GM19099 (cell line): ENCODE data around the gene MTM1.

Experiments
- POLR2A ChIP-seq: IDR thresholded peaks from 3 replicates; pipeline ENCODE4 v1.6.1; 2011; ENCODE audit warnings: low read depth; ENCODE audit not compliant: insufficient read length; ENCODE audit errors: extremely low read depth

Gene MTM1

DNA sequence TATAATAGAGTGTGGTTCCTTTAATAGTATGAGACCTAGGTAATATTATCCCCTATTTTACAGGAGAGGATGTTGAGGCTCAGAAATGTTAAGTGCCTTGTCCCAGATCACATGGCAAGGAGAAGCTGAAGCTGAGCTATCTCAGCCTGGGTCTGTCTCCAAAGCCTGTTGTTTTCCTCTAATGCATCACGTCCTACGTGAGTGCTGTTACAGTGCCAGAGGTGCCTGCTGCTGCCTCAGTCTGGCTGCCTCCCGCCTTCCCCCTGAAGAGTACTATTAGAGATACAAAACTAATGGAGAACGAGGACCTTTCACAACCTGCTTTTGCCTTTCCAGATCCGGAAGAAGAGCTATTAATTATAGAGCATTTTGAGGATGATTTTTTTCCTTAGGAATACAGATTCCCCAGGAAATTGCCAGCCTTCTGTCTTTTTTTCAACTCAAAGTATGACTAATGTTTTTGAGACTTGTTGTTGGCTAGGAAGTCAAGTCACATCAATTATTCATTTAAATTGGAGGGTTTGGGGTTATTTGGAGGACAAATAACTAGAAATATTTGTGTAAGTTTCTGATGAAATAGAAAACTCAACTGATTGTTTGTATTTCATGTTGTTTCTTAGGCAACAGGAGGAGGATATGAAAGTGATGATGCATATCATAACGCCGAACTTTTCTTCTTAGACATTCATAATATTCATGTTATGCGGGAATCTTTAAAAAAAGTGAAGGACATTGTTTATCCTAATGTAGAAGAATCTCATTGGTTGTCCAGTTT, 80.9 kb downstream of the MTM1 start:
- TF ChIP-seq POLR2A: no peak

- TF ChIP-seq POLR2A: no peak
These were observed 83.5 kb downstream of the MTM1 start for GRCh38 chrX:150651906-150652305.

DNA sequence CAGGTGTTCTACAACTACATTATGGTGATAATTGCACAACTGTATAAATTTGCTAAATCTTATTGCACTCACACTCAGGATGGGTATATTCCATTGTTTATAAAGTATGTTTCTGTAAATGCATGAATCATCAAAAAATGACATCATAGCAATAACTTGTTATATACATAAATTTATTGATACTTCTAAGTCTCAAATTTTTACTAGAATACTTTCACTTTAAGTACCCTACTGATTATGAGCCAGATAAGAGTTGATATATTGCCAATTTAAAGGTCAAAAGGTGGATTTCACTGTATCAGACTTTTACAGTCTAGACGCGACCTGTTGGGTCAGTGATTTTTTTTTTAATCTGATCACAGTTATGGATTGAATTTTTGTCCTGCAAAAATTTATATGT, 87.4 kb downstream of the MTM1 start:
- TF ChIP-seq POLR2A: no peak

GRCh38 chrX:150663073-150663472, 94.7 kb downstream of the MTM1 start:
- no peak for TF ChIP-seq POLR2A

GRCh38 chrX:150664290-150664689, 95.9 kb downstream of the MTM1 start:
- no peak for TF ChIP-seq POLR2A

DNA sequence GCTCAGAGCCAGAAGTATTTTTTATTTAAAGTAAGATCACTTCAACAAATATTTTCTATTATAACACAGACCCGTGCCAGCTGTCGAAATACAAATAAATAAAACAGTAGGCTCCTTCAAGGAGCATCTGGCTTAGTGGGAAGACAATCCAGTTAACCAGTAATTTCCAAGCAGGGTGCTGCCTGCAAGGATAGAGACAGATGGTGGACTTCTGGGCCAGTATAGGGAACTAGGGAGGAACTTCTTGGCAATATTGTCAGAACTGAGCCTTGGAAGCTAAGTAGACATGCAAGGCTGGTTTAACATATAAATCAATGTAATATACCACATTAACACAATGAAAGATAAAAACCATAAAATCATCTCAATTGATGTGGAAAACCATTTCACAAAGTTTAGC, 107.8 kb downstream of the MTM1 start:
- no peak for TF ChIP-seq POLR2A

GRCh38 chrX:150680974-150681373, 112.6 kb downstream of the MTM1 start:
- no peak for TF ChIP-seq POLR2A

DNA sequence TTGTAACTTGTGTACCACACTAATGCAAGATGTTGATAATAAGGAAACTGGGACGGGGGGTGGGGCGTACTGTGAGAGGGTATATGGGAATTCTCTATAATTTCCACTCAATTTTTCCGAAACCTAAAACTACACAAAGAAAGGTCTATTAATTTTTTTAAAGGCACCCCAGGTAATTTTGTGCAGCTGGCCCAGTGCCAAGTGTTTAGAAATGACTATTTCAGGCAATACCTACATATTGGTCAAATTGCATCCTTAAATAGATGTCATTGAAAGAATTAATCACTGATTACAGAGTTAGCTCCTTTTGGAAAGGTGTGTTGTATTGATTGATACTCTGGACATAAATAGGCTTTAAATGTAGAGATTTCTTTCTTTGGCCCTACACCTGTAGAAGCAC, 114.7 kb downstream of the MTM1 start:
- TF ChIP-seq POLR2A: no peak

DNA sequence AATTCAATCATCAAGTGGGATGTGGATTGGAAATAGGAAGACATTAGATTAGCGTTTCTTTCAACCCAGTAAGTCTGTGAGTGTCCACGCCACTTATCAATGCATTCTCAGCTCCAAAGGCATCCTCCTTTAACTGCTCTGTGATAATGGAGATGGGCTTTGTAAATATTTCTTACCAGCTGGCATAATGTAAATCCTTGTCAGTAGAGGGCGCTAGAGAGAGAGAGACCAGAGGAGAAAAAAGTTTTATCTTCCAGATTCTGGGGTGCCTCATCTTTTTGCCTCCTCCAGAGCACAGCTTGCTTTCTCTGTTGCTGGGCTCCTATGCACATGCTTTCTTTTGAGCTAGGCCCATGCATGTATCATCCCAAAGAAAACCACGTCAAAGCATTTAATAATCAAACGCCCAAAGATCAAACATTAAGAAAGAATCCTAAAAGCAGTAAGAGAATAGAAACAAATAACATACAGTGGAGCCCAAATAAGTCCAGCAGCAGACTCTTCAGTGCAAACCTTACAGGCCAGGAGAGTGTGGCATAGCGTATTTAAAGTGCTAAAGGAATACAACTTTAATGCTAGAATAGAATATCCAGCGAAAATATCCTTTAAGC, 115.2 kb downstream of the MTM1 start:
- TF ChIP-seq POLR2A: no peak

DNA sequence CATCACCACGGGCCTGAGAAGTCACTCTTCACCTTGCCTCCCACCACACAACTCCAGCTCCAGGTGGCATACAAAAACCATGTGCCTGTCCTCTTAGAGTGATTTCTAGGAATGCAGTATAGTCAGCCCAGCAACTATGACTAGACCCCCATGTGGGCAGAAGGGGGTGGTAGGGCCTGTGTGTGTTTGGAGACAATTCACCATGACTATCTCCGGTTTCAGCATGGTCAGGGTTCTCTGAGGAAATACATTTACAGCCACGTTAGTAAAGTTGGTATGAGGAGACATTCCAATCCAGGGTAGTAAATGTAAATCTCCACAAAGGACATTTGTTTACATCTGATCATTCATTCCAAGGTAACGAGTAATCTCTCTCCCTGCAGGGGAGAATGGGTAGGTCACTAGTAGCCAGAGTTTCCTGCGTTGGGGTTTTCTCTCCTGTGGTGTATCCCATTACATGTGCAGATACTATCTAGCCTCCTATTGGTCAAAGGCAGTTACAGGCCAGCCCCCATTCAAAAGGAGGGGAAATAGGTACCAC, 120.6 kb downstream of the MTM1 start:
- no peak for TF ChIP-seq POLR2A

GRCh38 chrX:150690126-150690525, 121.7 kb downstream of the MTM1 start:
- no peak for TF ChIP-seq POLR2A

- TF ChIP-seq POLR2A: no peak
These were observed 123.9 kb downstream of the MTM1 start for GRCh38 chrX:150692296-150692695.

- peak; percentile 66 for TF ChIP-seq POLR2A
These were observed 124.7 kb downstream of the MTM1 start, which contains the start of gene MTMR1 for GRCh38 chrX:150692831-150693724. TSS of gene MTMR1 (plus strand) at chrX:150693396. CDS start at chrX:150693531, 135 bp downstream.

DNA sequence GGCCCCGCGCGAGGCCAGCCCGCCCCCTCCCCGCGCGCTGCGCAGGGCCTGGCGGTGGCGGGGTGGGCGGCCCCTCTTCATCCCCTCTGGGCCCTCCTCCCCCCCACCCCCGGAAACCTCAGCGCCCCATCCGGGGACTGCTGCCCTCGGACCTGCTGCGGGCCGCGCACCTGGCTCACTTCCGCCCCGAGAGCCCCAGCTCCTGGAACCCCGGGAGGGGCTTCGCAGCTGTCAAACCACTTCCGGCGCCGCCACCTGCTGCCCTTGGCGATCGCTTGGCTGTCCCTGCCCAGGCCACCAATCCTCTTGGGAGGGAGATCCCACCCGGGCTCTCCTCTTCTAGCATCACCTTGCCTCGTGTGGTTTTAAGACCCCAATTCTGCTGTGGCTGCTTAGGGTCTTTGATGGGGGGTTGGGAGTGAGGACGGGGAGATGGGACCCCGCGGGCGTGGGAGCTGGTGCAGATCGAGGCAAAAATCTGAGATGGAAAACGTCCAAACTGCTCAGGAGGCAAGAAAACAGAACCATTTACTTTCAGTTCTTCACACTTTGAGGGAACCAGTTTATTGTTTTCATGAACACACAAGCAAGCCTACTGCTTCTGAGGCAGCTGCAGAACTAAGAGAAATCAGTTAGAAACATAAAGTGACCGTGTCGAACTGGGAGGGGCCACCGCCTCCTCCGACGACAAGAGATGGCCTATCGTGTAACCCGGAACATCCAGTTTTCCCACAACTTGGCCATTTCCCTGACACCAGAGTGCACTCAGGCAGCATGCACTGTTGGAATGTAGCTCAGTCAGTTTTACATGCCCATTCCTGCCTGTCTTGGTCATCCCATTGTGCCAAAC, 125.5 kb downstream of the MTM1 start:
- no peak for TF ChIP-seq POLR2A
